ENCODE data around the gene TRIM15. TPM values are rescaled to one million over a fixed set of nuclear protein-coding genes. Genes with fewer than 3 reads are reported as not detected.
"Not testable (repeated sequence)": the region's sequence is repeated elsewhere in the genome, so short reads cannot be mapped to it uniquely, and the experiment has no call there.

TRIM15 gene
- total and polyA plus RNA-seq, 4 donors: 0.01 to 0.06 TPM; not detected in 2

DNA sequence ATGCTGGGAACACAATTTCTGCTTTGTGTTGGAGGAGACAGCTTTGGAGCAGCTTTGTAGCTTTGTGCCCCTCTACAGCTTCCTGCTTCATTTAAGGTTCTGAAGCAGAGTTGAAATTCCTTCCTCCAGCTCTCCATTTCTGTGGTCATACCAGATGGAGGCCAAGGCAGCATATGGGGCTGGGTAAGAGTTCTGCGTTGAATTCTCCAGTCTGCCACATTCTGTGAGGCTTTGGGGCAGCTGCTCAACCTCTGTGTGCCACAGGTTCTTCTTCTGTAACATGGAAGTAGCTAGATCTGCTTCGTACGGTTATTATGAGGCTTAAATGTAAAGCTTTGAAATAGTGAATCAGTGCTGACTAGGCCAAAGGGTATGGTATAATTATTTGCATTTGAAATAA, 52.8 kb downstream of the TRIM15 start:
- no peaks in the 10 kb centered on the region for H3K27me3 ChIP-seq (ENCODE audit: control insufficient read depth in 3 of 3, insufficient read depth in 3 of 3, low read length in 2 of 3)
- DNase-seq (no peak), ATAC-seq (ENCODE audit: insufficient read depth, low FRiP score) (no peak)
- H3K4me1 ChIP-seq (ENCODE audit: control insufficient read depth in 5 of 5, insufficient read depth in 5 of 5, low read length in 5 of 5): peaks cover 4 to 17% (median 10%) of the 10 kb centered on the region in 5 donors
- no peak overlapping the region for H3K4me3 ChIP-seq
- H3K27ac ChIP-seq (ENCODE audit: low read depth in 1 of 2, low read length in 1 of 2): no peak overlapping the region
- WGBS, 2 donors: 67 to 79% methylated on average over 3 of the region's 3 CpGs
- no peaks in the 10 kb centered on the region for H3K36me3 ChIP-seq (ENCODE audit: control insufficient read depth in 4 of 4, insufficient read depth in 4 of 4, low read length in 4 of 4)
- TF ChIP-seq, protein P1, sequence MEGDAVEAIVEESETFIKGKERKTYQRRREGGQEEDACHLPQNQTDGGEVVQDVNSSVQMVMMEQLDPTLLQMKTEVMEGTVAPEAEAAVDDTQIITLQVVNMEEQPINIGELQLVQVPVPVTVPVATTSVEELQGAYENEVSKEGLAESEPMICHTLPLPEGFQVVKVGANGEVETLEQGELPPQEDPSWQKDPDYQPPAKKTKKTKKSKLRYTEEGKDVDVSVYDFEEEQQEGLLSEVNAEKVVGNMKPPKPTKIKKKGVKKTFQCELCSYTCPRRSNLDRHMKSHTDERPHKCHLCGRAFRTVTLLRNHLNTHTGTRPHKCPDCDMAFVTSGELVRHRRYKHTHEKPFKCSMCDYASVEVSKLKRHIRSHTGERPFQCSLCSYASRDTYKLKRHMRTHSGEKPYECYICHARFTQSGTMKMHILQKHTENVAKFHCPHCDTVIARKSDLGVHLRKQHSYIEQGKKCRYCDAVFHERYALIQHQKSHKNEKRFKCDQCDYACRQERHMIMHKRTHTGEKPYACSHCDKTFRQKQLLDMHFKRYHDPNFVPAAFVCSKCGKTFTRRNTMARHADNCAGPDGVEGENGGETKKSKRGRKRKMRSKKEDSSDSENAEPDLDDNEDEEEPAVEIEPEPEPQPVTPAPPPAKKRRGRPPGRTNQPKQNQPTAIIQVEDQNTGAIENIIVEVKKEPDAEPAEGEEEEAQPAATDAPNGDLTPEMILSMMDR (IDR thresholded peaks at IDR 0.05; ENCODE audit: control extremely low read depth, extremely low read depth): no peak
- H3K9ac ChIP-seq (ENCODE audit: insufficient read depth in 1 of 2, low read length in 2 of 2): no peak overlapping the region
- H3K9me3 ChIP-seq (ENCODE audit: control insufficient read depth in 4 of 4, insufficient read depth in 3 of 4, low read length in 3 of 4): no peaks in the 10 kb centered on the region

DNA sequence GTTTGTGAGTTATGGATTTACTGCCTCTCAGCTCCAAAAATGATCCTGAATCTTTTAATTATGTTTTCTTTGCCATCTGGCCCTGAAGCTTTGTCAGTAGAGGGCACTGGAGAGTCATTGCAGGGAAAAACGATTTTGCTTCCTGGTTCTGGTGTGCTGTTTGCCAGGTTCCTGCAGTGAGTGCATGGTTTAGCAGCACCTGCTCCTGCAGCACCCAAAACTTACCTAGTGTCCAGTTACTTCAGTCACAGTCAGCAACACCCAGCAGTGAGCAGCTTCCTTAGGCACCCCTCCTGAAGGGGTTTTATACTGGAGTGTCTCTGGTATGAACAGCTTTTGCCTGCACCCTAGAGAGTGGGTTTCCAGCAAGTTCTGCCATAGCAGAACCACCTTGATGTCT, 55.9 kb downstream of the TRIM15 start:
- WGBS, 2 donors: 0% methylated on average over 1 of the region's 1 CpG
- TF ChIP-seq, protein P1 (IDR thresholded peaks at IDR 0.05; ENCODE audit: control extremely low read depth, extremely low read depth): peak; percentile 68
- Histone ChIP-seq H3K4me3 (no peak overlapping the region), H3K9me3 (ENCODE audit: control insufficient read depth in 4 of 4, insufficient read depth in 3 of 4, low read length in 3 of 4) (peaks cover 0 to 3% (median under 1%) of the 10 kb centered on the region in 4 donors), H3K36me3 (ENCODE audit: control insufficient read depth in 4 of 4, insufficient read depth in 4 of 4, low read length in 4 of 4) (no peaks in the 10 kb centered on the region), H3K9ac (ENCODE audit: insufficient read depth in 1 of 2, low read length in 2 of 2) (no peak overlapping the region), H3K27ac (ENCODE audit: low read depth in 1 of 2, low read length in 1 of 2) (no peak overlapping the region), H3K4me1 (ENCODE audit: control insufficient read depth in 5 of 5, insufficient read depth in 5 of 5, low read length in 5 of 5) (peaks cover 0 to 4% (median 0%) of the 10 kb centered on the region in 5 donors), H3K27me3 (ENCODE audit: control insufficient read depth in 3 of 3, insufficient read depth in 3 of 3, low read length in 2 of 3) (no peaks in the 10 kb centered on the region)
- ATAC-seq (ENCODE audit: insufficient read depth, low FRiP score) (peak; percentile 60), DNase-seq (peak; percentile 37 to 73 (median 65))

DNA sequence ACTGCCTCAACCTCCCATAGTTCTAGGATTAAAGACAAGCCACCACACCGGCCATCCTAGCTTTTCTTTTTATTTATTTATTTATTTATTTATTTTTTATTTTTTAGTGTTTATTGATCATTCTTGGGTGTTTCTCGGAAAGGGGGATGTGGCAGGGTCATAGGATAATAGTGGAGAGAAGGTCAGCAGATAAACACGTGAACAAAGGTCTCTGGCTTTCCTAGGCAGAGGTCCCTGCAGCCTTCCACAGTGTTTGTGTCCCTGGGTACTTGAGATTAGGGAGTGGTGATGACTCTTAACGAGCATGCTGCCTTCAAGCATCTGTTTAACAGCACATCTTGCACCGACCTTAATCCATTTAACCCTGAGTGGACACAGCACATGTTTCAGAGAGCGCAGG, 58.0 kb downstream of the TRIM15 start:
- not testable (repeated sequence) for H3K9ac ChIP-seq (ENCODE audit: insufficient read depth in 1 of 2, low read length in 2 of 2); H3K4me1 ChIP-seq (ENCODE audit: control insufficient read depth in 5 of 5, insufficient read depth in 5 of 5, low read length in 5 of 5); H3K4me3 ChIP-seq; ATAC-seq (ENCODE audit: insufficient read depth, low FRiP score); DNase-seq; H3K36me3 ChIP-seq (ENCODE audit: control insufficient read depth in 4 of 4, insufficient read depth in 4 of 4, low read length in 4 of 4); H3K27me3 ChIP-seq (ENCODE audit: control insufficient read depth in 3 of 3, insufficient read depth in 3 of 3, low read length in 2 of 3); H3K27ac ChIP-seq (ENCODE audit: low read depth in 1 of 2, low read length in 1 of 2); H3K9me3 ChIP-seq (ENCODE audit: control insufficient read depth in 4 of 4, insufficient read depth in 3 of 4, low read length in 3 of 4)
- WGBS, 2 donors: 73 to 85% methylated on average over 6 of the region's 6 CpGs

DNA sequence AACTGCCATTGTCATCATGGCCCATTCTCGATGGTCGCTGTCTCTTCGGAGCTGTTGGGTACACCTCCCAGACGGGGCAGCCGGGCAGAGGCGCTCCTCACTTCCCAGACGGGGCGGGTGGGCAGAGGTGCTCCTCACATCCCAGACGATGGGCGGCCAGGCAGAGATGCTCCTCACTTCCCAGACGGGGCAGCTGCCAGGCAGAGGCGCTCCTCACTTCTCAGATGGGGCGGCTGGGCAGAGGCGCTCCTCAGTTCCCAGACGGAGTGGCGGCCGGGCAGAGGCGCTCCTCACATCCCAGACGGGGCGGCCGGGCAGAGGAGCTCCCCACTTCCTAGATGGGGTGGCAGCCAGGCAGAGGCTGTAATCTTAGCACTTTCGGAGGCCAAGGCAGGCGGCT, 58.6 kb downstream of the TRIM15 start:
- not testable (repeated sequence) for H3K4me3 ChIP-seq; H3K27ac ChIP-seq (ENCODE audit: low read depth in 1 of 2, low read length in 1 of 2); DNase-seq; H3K27me3 ChIP-seq (ENCODE audit: control insufficient read depth in 3 of 3, insufficient read depth in 3 of 3, low read length in 2 of 3); H3K9ac ChIP-seq (ENCODE audit: insufficient read depth in 1 of 2, low read length in 2 of 2); H3K9me3 ChIP-seq (ENCODE audit: control insufficient read depth in 4 of 4, insufficient read depth in 3 of 4, low read length in 3 of 4); H3K36me3 ChIP-seq (ENCODE audit: control insufficient read depth in 4 of 4, insufficient read depth in 4 of 4, low read length in 4 of 4); H3K4me1 ChIP-seq (ENCODE audit: control insufficient read depth in 5 of 5, insufficient read depth in 5 of 5, low read length in 5 of 5); ATAC-seq (ENCODE audit: insufficient read depth, low FRiP score)
- WGBS, 2 donors: 91 to 96% methylated on average over 23 of the region's 23 CpGs

Small RNA genes within 50 kb of the gene (small RNA-seq; reads per million reads assigned to genes)
- not detected for gene RF00554 (ENCODE audit: low replicate concordance)

Other genes with a start within 250 kb of the TRIM15 start
- gene HLA-A, start 221.0 kb upstream of the TRIM15 start, total RNA-seq: 100 to 1,000 TPM; 320 to 577 TPM
- 1,000 to 10,000 TPM in 1 of 2 donors, 100 to 1,000 TPM in 1; 845 to 3,222 TPM for gene HLA-A, start 221.0 kb upstream of the TRIM15 start, polyA plus RNA-seq
- 10 to 100 TPM; 18.2 to 24.0 TPM for gene POLR1H, start 102.3 kb upstream of the TRIM15 start, total RNA-seq
- gene POLR1H, start 102.3 kb upstream of the TRIM15 start, polyA plus RNA-seq: 10 to 100 TPM; 53.2 to 55.5 TPM
- gene PPP1R11, start 96.3 kb upstream of the TRIM15 start, total RNA-seq: 10 to 100 TPM; 29.2 to 56.9 TPM
- 10 to 100 TPM; 54.7 to 81.7 TPM for gene PPP1R11, start 96.3 kb upstream of the TRIM15 start, polyA plus RNA-seq
- gene RNF39, start 87.8 kb upstream of the TRIM15 start, total RNA-seq: 1 to 10 TPM in 1 of 2 donors, not detected in 1; 2.3 TPM
- 1 to 10 TPM; 1.0 to 1.3 TPM for gene RNF39, start 87.8 kb upstream of the TRIM15 start, polyA plus RNA-seq
- gene TRIM31, start 50.5 kb upstream of the TRIM15 start, total RNA-seq: under 1 TPM in 1 of 2 donors, not detected in 1; 0.31 TPM
- gene TRIM31, start 50.5 kb upstream of the TRIM15 start, polyA plus RNA-seq: 1 to 10 TPM in 1 of 2 donors, under 1 TPM in 1; 0.30 to 1.4 TPM
- under 1 TPM in 1 of 2 donors, not detected in 1; 0.20 TPM for gene TRIM40, start 27.4 kb upstream of the TRIM15 start, total RNA-seq
- under 1 TPM in 1 of 2 donors, not detected in 1; 0.08 TPM for gene TRIM40, start 27.4 kb upstream of the TRIM15 start, polyA plus RNA-seq
- gene TRIM10, start 2.3 kb upstream of the TRIM15 start, total RNA-seq: 1 to 10 TPM in 1 of 2 donors, under 1 TPM in 1; 0.06 to 1.8 TPM
- under 1 TPM; 0.06 to 0.12 TPM for gene TRIM10, start 2.3 kb upstream of the TRIM15 start, polyA plus RNA-seq
- 10 to 100 TPM; 33.8 to 51.4 TPM for gene TRIM26, start 49.9 kb downstream of the TRIM15 start, total RNA-seq
- 10 to 100 TPM; 32.1 to 42.4 TPM for gene TRIM26, start 49.9 kb downstream of the TRIM15 start, polyA plus RNA-seq
- gene TRIM39, start 163.4 kb downstream of the TRIM15 start, total RNA-seq: 10 to 100 TPM; 11.7 to 14.2 TPM
- 10 to 100 TPM in 1 of 2 donors, 1 to 10 TPM in 1; 9.4 to 10.9 TPM for gene TRIM39, start 163.4 kb downstream of the TRIM15 start, polyA plus RNA-seq
- 10 to 100 TPM; 13.3 to 37.6 TPM for gene RPP21, start 181.6 kb downstream of the TRIM15 start, total RNA-seq
- gene RPP21, start 181.6 kb downstream of the TRIM15 start, polyA plus RNA-seq: 100 to 1,000 TPM in 1 of 2 donors, 10 to 100 TPM in 1; 60.1 to 141 TPM

Measured in lung (tissue), 13 donors.